Suprapubic skin (tissue), 4 donors: ENCODE data around the gene LRP1B.

ENCODE experiments used
- CTCF ChIP-seq, 2 donors: fragments of 200-600 bp in 1 of 2; fragments of 450-650 bp in 1 of 2; sonication (generic) in 1 of 2; IDR thresholded peaks; one replicate each; pipeline ENCODE4 v1.5.1; 2016 to 2019; ENCODE audit warnings: antibody characterized with exemption in 2 of 2, mild to moderate bottlenecking in 1 of 2, moderate library complexity in 1 of 2
- POLR2A ChIP-seq, 2 donors: fragments of 450-650 bp; IDR thresholded peaks; one replicate each; pipeline ENCODE4 v1.6.1; 2017; ENCODE audit warnings: antibody characterized with exemption in 2 of 2, mild to moderate bottlenecking in 2 of 2, moderate library complexity in 2 of 2
- POLR2AphosphoS5 ChIP-seq, 3 donors: sonication (generic); formaldehyde crosslinking; IDR thresholded peaks; one replicate each; pipeline ENCODE4 v1.6.1; 2017; ENCODE audit warnings: antibody characterized with exemption in 3 of 3

DNA sequence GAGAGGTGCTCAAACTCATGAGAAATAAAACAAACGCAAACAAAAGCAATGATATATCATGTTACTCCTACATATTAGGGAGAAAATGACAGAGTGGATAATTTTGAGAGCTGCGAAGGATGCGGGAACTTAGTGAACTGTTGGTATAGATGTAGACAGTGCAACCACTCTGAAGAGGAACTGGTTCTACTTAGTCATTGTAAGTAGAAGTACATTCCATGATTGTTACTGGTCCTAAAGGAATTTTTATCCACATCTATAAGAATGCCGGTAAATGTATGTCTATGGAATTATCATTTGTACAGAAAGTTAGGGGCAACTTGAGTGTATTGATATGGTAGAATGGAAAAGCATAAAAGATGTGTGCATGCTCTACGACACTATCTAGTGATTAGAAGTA is 1238.4 kb downstream of the LRP1B start:
- TF ChIP-seq CTCF (IDR thresholded peaks at IDR 0.05) (no peak), POLR2AphosphoS5 (IDR thresholded peaks at IDR 0.05) (no peak), POLR2A (IDR thresholded peaks at IDR 0.05) (no peak)
